VCaP (cell line): Measurements from ENCODE around the gene GGA2.

Experiments
- H3K27ac ChIP-seq: fragments of 450-650 bp; 2 replicates; pipeline ENCODE4 v1.5.1; 2017
- TF ChIP-seq, protein P1 (sequence below): fragments of 450-650 bp; conservative IDR thresholded peaks from 2 replicates; pipeline ENCODE4 v1.5.1; 2017; ENCODE audit warnings: mild to moderate bottlenecking, moderate library complexity

The GGA2 gene

DNA sequence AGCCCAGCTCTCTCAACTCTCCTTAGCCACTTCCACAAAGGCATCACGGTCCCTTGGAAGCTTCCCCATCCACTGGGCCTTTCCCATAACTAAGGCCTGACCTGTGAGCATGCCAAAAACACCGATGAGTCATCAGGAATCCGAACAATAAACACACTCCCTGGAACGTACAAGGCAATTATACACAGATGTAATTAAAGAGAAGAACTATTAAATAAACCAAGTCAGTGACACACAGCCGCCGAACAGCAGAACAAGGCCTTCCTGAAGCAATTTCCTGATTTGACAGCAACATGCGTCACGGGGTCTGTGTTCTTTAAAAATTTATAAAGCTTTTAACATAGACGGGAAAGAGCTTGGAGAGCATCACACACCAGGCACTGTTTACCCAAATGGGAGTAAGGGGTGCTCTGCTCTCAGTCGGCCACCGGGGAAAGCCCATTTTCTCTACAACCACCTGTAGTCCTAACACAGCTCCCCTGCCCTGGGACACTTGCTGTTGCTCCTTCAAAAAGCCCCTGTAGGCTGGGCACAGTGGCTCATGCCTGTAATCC, 86.7 kb downstream of the GGA2 start:
- TF ChIP-seq, protein P1, sequence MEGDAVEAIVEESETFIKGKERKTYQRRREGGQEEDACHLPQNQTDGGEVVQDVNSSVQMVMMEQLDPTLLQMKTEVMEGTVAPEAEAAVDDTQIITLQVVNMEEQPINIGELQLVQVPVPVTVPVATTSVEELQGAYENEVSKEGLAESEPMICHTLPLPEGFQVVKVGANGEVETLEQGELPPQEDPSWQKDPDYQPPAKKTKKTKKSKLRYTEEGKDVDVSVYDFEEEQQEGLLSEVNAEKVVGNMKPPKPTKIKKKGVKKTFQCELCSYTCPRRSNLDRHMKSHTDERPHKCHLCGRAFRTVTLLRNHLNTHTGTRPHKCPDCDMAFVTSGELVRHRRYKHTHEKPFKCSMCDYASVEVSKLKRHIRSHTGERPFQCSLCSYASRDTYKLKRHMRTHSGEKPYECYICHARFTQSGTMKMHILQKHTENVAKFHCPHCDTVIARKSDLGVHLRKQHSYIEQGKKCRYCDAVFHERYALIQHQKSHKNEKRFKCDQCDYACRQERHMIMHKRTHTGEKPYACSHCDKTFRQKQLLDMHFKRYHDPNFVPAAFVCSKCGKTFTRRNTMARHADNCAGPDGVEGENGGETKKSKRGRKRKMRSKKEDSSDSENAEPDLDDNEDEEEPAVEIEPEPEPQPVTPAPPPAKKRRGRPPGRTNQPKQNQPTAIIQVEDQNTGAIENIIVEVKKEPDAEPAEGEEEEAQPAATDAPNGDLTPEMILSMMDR: no peak
- H3K27ac ChIP-seq: peak overlapping the region; percentile 90

DNA sequence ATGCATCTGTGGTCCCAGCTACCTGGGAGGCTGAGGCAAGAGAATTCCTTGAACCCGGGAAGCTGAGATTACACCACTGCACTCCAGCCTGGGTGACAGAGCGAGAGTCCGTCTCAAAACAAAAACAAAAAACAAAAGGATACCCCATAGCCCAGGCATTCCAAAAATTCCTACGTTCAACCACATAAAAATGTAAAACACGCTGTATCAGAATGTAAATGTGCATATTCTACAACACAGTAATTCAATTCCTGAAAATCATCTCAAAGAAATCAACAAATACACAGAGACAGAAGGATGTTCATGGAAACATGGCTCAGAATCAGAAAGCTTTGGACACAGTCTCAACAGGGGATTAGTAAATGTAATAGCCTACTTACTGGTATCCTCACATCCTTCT, 90.3 kb downstream of the GGA2 start:
- H3K27ac ChIP-seq: no peak overlapping the region
- TF ChIP-seq, protein P1: no peak

DNA sequence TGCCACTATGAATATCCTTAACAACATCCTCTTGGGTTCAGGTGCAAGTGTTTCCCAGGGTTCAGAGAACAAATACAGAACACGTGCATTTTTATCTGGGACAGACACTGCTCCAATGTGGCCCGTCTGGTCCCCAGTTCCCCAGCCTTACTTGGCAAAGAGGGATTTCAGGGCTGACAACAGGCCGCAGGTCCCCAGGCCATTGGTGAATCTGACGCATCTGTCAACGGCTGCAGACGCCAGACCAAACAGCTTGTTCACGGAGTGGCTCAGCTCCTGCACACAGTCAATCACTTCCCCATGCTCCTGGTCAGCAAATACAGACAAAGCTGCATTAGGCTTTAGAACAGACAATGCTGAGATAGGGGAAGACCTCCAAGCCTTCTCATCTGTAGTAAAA, 93.5 kb downstream of the GGA2 start:
- no peak overlapping the region for H3K27ac ChIP-seq
- TF ChIP-seq, protein P1: no peak

DNA sequence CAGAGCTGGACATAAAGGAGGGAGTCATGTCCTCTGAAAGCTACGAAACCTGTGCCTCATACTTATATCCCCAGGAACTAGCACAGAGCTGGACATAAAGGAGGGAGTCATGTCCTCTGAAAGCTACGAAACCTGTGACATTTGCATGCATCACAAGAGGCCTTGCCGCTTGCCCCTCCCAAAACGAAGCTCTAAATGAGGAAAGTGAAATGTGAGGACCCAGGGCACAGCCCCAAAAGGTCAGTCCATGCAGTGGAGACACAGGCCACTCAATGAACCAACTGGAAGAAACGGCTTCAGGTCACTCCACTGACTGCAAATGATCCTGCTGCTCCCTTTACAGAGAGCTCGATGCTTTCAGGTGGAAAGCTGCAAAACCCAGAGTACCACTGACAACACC, 95.6 kb downstream of the GGA2 start:
- TF ChIP-seq, protein P1: no peak
- H3K27ac ChIP-seq: no peak overlapping the region
